Measurements from ENCODE around the gene SAMD8.
"Not testable (repeated sequence)": the region's sequence is repeated elsewhere in the genome, so short reads cannot be mapped to it uniquely, and the experiment has no call there.

SAMD8 gene

GRCh38 chr10:75199949-75200348 is 88.5 kb downstream of the SAMD8 start:
- DNase-seq, result not testable (repeated sequence)

- no peak for DNase-seq
Measured at GRCh38 chr10:75201793-75202307, 90.4 kb downstream of the SAMD8 start.

GRCh38 chr10:75202321-75203045 is 91.0 kb downstream of the SAMD8 start:
- no peak for DNase-seq

GRCh38 chr10:75203046-75203620 is 91.7 kb downstream of the SAMD8 start:
- not testable (repeated sequence) for DNase-seq

GRCh38 chr10:75203724-75204123 is 92.3 kb downstream of the SAMD8 start:
- DNase-seq, result no peak

- DNase-seq, result no peak
Measured at GRCh38 chr10:75205908-75206307, 94.5 kb downstream of the SAMD8 start.

- not testable (repeated sequence) for DNase-seq
Measured at GRCh38 chr10:75206638-75207037, 95.2 kb downstream of the SAMD8 start.

GRCh38 chr10:75207079-75207856 is 95.8 kb downstream of the SAMD8 start:
- no peak for DNase-seq

- no peak for DNase-seq
Measured at GRCh38 chr10:75207857-75208144, 96.3 kb downstream of the SAMD8 start.

GRCh38 chr10:75208181-75208580 is 96.7 kb downstream of the SAMD8 start:
- no peak for DNase-seq

- no peak for DNase-seq
Measured at GRCh38 chr10:75209086-75209920, 97.8 kb downstream of the SAMD8 start.

GRCh38 chr10:75209921-75210281 is 98.4 kb downstream of the SAMD8 start:
- DNase-seq, result no peak

GRCh38 chr10:75210282-75211006 is 99.0 kb downstream of the SAMD8 start, which contains the start of gene VDAC2:
TSS of gene VDAC2 (plus strand) at chr10:75210796. CDS start at chr10:75211159, 363 bp downstream.
- DNase-seq, result peak; percentile 69 to 82

- no peak for DNase-seq
Measured at GRCh38 chr10:75211007-75211691, 99.7 kb downstream of the SAMD8 start.

GRCh38 chr10:75212343-75212742 is 100.9 kb downstream of the SAMD8 start:
- no peak for DNase-seq

GRCh38 chr10:75220274-75220673 is 108.8 kb downstream of the SAMD8 start:
- no peak for DNase-seq

- DNase-seq, result not testable (repeated sequence)
Measured at GRCh38 chr10:75221492-75221891, 110.0 kb downstream of the SAMD8 start.

- no peak for DNase-seq
Measured at GRCh38 chr10:75223507-75223906, 112.1 kb downstream of the SAMD8 start.

GRCh38 chr10:75226095-75226494 is 114.6 kb downstream of the SAMD8 start:
- DNase-seq, result no peak

GRCh38 chr10:75226656-75227055 is 115.2 kb downstream of the SAMD8 start:
- no peak for DNase-seq

- DNase-seq, result no peak
Measured at GRCh38 chr10:75228278-75228677, 116.8 kb downstream of the SAMD8 start.

GRCh38 chr10:75228834-75229233 is 117.4 kb downstream of the SAMD8 start:
- no peak for DNase-seq
